Measurements from ENCODE around the gene USP3.
"Not testable (repeated sequence)": the region's sequence is repeated elsewhere in the genome, so short reads cannot be mapped to it uniquely, and the experiment has no call there.

USP3 gene

DNA sequence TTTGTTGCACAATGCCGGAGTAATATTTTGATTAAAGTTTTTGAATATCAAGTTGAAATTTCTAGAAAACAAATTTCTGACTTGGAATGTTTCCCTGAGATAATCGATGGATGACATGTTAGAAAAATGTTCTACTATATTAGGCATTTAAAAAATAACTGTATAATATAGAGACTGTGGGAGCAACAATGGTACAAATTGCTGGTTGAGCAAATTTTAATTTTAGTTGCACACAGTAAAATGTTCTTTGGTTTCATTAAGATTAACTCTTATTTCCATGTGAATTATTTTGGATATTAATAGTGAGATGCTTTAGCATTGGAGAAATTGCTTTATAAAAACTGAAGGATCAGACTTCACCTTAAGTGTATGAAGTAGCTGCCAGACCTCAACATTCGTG lies 9.3 kb downstream of the USP3 start:
- no peak for DNase-seq (ENCODE audit: low spot score)

DNA sequence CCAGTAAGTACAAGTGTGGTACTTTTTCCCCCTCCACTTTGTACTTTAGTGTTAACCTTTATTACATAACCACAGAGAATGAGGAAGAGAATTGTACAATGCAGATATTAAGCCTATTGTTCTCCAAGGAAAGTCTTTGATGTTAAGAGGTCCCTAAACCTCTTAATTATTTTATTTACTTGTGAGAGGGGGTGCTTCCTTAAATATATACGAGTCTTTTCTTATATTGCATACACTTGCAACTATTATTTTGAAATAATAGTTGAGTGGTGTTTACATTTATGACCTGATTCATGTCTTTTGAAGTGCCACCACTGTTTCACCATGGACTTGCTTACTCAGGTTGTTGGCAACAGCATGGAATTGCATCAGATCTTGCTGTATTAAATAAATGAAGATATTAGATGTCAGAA lies 10.1 kb downstream of the USP3 start:
- peak; percentile 41 for DNase-seq (ENCODE audit: low spot score)

DNA sequence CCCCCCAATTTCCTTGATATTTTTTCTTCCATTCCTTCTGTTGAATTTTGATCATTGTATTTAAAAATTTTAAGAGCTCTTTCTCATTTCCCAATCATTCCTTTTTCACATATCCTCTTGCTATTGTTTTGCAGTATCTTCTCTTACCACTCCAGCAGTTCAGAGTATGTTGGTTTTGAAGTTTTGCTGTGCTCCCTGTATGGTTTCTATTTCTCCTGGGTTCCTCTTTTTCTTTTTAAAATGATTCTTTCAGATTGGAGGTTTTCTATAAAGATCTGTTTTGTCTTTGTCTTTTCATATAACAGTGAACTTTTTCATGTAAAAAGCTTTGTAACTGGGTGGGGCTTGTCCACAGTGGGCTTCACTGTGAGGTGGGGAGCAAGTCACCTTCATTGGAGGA lies 12.8 kb downstream of the USP3 start:
- DNase-seq (ENCODE audit: low spot score): no peak

DNA sequence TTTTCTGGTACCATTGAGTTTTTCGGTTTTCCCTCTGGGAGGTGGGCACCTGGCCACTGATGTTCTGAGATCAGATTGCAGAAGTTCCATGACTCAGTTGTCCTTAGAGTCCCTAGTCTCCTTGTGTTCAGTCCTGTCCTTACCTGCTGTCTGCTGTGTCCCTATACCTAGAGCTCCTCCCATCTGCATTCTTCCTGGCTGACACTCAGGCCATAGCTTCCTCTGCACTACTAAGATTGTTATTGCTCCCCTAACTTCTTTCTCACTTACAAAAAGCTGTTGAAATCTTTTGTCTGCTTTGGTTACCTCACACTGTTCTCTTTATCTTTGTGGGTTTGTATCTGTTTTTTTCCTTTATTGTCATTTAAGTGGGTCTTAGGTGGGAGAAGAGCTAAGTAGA lies 13.2 kb downstream of the USP3 start:
- no peak for DNase-seq (ENCODE audit: low spot score)

DNA sequence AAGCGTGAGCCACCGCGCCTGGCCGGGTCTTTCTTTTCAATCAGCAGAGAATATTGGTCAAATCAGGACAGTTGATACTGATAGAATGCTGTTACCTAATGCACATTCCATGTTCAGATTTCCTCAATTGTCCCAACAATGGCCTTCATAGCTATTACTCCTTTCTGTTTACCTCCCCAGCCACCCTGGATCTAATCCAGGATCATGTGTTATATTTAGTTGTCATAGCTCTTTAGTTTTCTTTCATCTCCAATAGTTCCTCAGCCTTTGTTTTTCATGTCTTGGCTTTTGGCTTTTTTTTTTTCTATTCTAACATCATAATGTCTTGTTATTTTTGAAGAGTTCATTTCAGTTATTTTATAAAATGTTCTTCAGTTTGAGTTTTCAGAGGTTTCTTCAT lies 14.6 kb downstream of the USP3 start:
- DNase-seq (ENCODE audit: low spot score): no peak

DNA sequence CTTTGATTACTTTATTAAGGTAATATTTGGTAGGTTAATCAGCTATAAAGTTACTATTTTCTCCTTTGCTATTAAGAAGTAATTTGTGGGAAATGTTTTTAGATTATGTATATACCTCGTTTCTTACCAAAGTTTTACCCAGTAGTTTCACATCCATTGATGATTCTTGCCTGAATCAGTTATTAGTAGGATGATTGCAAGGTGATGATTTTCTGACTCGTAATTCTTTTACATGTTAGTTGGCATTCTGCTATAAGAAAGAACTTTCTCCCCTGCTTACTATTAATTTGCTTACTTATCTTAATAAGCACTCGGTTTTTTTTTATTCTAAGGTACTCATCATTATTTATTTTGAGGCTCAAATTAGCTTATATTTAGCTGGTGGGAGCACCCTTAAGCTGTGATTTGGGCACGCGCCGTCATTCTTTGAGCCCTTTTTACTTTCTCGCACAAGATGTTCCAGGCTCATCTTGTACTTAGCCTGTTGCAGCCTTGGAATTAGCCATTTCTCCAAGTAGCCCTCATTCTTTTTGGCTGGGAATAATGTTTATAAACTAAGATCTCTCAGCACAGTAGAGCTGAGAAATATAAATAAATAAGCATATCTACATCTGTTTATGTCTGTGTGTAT lies 15.3 kb downstream of the USP3 start:
- no peak for DNase-seq (ENCODE audit: low spot score)

DNA sequence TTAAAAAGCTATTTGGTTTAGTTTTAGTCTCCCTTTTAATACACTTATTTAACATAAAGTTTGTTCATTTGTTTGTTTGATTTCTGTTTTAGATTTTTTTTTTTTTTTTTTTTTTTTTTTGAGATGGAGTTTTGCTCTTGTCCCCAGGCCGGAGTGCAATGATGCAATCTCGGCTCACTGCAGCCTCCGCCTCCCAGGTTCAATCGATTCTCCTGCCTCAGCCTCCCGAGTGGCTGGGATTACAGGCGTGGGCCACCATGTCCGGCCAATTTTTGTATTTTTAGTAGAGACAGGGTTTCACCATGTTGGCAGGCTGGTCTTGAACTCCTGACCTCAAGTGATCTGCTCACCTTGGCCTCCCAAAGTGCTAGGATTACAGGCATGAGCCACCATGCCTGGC lies 16.1 kb downstream of the USP3 start:
- DNase-seq (ENCODE audit: low spot score): not testable (repeated sequence)

DNA sequence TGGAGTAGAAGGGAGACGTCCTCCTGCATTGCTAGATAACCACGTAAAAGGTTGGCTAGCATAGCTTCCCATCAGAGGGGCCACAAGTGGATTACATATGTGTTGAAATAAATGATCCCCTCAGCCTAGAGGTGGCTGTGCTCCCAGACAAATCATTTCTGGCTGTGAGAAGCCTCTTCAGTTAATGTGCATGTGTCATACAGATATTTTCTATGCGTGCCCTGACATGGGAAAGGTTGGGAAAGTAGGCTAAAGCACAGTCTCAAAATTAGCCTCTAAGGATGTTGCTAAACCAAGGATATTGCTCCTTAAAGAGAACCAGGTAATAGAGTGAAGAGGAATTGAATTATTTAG lies 17.8 kb downstream of the USP3 start:
- DNase-seq (ENCODE audit: low spot score): peak; percentile 8

DNA sequence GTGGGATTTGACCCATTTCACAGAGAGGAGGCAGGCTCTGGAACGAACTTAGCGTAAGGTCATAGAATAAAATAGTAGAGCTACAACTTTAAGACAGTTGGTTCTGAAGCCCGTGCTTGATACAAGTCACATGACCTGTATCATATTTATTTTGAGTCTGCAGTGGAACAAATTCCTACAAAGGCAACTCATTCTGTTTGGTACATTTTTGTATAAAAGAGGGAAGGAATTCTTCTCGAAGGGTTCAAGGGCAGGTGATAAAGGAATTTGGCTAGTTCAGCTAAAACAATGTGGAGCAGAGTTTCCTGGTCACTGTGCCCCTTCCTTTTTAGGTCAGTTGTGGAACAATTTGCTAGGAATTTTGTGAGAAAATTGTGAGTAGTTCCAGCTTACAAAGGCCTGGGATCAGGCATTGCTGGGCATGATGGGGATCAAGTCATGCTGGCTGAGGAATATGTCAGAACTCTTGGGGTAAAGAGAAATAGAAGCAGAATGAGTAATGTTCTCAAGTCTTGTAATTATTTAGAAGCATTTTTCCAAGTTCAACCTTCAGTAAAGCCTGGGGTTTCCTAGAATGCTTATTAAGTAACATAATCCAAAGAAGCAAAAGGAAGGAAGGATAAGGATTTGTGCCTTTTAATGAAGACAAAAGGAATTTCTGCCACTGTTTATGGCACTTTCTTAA lies 19.1 kb downstream of the USP3 start:
- peak; percentile 16 for DNase-seq (ENCODE audit: low spot score)

DNA sequence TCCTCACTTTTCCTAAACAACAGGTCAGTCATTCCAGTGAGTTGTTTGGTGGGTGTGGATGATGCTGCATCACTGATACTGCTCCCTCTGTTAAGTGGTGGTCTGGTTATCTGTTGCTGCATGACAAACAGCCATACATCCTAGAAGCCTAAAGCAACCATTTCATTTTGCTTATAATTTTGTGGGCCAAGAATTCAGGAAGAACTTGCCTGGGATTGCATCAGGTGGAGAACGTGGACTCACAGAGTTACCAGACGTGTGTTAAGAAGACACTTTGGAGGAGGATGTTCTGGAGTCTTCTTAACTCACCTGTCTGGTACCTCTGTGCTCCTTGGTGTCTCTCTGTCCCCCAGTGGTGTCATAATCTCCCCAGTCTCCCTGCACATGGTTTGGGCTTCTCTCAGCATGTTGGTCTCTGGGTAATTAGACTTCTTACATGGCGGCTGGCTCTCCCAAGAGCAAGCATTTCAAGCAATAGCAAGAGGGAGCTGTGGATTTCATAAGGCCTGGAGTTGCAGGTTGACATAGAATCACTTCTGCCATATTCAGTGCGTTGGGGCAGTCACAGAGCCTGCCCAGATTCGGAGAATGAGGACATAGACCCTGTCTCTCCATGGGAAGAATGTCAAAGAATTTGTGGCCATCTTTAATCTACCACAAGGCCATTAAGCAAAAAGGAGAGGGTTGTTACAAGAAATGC lies 20.1 kb downstream of the USP3 start:
- DNase-seq (ENCODE audit: low spot score): no peak

DNA sequence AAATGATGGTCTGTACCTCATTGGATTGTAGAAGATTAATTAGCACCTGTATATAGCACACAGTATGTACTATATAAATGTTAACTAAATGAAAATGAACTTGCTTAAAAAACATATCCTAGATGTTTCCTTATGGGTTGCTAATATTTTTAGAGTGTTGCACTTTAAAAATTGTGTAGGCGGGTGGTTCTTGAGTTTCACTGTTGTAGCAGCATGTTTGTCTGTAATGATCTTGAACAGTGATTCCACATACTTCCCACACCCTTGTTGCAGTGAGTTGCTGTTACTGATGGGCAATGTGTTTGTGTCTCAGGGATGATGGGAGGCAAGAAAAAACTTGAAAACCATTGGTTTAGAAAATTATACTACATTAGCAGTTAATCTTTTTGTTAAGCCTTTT lies 22.0 kb downstream of the USP3 start:
- no peak for DNase-seq (ENCODE audit: low spot score)

DNA sequence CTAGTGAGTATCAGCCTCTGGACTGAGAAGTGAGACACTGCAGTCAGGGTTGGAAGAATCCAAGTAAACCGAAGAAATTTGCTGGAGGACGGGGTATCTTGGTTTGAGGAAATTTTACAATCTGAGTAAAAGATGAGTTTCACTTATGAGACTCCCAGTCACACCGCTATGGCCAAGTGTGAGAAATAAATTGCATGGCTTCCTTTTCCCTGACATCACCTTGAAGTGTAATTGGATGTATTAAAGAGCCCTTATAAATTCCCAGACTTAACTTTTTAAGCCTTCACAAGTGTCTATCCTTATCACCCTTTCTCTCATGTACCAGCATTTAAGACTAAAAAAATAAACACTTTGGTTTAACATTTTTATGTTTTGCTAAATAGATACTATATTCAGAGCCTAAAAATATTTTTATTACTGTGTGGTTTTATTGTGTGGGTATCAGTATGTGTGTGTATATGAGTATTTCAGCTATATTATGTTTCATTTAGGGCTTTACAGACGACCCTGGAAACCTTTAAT lies 23.8 kb downstream of the USP3 start:
- no peak for DNase-seq (ENCODE audit: low spot score)

DNA sequence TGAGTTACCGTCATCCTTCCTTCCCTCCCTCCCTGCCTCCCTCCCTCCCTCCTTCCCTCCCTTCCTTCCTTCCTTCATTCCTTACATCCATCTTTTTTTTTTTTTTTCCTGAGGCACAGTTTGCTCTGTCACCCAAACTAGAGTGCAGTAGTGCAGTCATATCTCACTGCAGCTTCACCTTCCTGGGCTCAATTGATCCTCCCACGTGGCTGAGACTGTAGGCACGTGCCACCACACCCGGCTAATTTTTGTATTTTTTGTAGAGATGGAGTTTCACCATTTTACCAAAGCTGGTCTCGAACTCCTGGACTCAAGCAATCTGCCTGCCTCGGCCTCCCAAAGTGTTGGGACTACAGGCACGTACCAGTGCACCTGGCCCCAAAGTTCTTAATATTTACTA lies 25.8 kb downstream of the USP3 start:
- no peak for DNase-seq (ENCODE audit: low spot score)

DNA sequence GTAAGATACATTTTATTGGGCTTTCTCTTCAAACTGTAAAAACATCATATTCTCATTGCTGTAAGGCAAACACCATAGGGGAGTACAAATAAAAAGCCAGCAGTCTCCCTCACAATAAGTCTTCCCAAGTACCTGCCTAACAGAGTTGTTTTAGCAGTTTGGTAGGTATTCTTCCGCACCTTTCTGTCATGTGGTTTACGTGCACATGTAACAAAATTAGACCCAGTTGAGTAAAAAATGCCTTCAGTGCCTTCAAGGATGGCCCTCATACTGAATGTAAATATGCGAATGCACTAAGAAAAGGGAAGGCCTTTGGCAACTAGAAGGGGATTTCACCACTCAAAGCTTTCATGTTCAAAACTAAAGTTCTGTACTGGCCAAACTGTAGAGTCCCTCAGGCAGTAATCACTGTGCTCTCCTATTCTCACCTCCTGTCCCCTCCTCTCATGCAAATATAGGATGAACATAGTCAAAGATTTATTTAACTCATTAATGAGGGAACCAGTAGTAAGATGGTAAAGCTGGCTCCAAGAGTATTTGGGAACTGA lies 26.4 kb downstream of the USP3 start:
- DNase-seq (ENCODE audit: low spot score): no peak

DNA sequence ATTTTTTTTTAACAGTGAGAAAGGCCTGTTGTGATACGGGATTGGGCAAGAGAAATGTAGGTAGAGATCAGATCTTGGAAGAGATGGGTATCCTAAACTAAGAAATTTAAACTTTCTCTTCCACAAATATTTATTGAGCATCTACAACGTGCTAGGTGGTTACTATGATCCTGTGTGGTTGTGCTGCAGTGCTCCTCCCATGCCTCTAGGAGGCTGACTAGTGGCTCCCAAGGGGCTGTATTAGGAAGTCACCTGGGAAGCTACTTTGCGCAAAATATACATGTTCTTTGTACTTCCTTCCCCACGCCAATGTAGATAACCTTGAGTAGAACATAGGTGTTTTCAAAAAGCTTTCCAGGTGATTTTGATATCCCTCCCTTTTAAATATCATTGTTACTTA lies 27.2 kb downstream of the USP3 start:
- no peak for DNase-seq (ENCODE audit: low spot score)

DNA sequence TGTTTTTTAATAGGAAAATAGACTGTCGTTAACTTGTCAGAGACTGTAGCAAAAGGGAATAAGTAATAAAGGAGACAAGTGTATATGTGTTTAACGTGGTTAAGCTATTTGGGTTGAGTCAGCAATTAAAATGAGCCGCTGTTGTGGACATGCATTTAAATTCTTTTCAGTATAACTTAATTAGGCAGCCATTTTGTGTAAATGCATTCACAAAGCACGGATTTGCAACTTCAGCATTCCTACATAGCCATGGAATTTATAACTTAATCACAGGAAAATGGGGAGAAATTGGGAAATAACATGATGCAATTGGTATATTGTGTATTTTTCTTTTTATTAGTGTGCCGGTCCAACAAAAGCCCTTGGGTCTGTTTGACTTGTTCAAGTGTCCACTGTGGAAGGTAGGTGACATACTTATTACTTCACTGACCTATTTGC lies 27.9 kb downstream of the USP3 start:
- DNase-seq (ENCODE audit: low spot score): peak; percentile 8

DNA sequence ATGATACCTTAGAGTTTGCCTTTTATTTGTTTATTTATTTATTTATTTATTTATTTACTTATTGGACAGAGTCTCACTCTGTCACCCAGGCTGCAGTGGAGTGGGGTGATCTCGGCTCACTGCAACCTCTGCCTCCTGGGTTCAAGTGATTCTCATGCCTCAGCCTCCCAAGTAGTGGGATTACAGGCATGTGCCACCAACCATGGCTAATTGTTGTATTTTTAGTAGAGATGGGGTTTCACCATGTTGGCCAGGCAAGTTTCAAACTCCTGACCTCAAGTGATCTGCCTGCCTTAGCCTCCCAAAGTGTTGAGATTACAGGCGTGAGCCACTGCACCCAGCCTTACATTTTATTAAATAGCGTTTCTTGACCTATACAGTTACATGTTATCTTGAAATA lies 30.5 kb downstream of the USP3 start:
- DNase-seq (ENCODE audit: low spot score): not testable (repeated sequence)

DNA sequence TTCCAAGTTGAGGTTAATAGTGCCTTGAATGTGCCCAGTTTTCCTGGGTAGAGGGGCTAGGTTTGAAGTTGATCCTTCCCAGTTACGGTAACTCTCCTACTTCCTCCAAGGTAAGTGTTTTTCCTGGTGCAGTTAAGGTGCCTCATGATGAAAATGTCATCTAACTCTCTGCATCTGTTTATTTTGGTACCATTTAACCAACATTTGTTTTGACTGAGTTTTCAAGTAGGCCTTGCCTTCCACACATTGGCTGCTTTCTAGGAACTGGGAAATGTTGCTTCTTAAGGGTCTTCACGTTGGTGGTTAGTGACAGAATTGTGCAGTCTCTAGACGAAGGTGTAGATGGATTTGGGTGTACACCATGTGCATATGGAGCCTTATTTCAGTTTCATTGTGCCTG lies 31.3 kb downstream of the USP3 start:
- no peak for DNase-seq (ENCODE audit: low spot score)

DNA sequence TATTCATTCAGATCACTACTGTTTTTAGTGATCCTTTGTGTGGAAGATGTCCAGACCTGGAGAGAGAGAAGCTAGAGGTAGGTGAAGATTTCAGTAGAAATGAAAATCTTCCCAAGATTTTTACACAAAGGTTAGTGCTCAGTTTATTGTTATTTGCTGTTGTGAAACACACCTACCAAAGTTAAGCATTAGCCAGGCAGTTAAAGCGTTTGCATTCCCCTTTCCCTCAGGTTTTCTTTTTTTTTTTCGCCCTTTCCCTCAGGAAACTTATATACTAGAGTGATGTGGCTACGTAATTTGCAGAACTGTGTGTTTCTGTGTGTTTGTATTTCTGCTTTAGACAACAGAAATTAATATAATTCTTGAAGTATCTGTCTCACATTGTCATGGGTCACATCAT lies 34.5 kb downstream of the USP3 start:
- no peak for DNase-seq (ENCODE audit: low spot score)

DNA sequence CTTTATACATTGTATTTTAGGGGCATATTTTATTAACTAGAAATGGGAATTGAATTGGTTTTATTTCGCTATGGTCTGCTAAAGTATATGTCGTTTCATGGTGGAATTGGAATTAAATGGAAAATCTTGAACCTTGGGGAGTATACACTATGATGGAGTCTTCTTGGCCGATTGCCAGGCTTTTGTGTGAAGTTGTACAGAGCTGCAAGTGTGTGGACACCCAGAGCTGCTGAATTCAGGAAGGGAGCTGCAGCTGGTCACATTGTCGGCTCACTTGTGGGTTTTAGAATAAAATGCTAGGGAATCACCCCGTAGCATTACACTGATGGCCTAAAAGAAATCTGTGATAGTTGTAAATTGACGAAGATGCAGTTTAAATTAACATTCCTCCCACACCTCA lies 35.1 kb downstream of the USP3 start:
- no peak for DNase-seq (ENCODE audit: low spot score)

DNA sequence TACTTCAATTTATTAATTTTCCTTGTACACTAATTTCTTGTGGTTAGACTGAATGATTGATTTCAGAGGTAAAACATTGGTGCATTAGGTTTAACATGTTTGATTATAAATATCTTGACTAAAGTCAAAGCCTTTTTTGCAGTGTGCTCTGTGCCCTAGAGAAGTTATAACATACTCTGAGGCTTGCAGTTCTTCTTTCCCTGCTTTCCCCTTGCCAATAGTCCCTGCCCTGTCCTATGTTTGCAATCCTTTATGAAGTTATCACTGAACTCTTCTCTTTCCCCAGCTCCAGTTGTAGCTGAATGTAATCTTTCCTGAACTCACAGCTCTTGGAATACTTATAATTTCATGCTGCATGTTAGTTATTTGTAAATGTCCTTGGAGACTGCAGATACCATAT lies 35.6 kb downstream of the USP3 start:
- DNase-seq (ENCODE audit: low spot score): no peak

DNA sequence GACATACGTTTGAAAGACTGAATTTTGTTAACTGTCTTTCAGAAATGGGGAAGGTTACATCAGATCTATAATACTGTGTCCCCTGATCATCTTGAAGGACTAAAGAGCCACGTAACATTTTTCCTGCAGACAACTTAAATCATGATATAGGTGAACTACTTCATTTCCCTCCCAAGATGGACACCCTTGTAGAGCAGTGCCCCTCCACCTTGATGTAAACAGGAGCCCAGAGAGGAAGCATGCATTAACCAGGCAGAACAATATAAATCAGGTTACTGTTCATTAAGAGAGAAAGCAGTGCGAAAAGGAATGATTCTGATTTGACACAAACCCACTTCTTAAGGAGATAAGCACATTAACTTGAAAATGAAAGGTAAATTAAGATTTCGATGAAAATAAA lies 36.1 kb downstream of the USP3 start:
- DNase-seq (ENCODE audit: low spot score): no peak
